GM18870 (cell line): ENCODE data around the gene CACTIN.
"Not testable (repeated sequence)": the region's sequence is repeated elsewhere in the genome, so short reads cannot be mapped to it uniquely, and the experiment has no call there.

Experiments
- ATAC-seq: cut with Tn5 transposase; IDR thresholded peaks from one replicate; pipeline ENCODE4 v1.9.1; 2021; ENCODE audit warnings: moderate library complexity; ENCODE audit not compliant: unreplicated experiment

The CACTIN gene

DNA sequence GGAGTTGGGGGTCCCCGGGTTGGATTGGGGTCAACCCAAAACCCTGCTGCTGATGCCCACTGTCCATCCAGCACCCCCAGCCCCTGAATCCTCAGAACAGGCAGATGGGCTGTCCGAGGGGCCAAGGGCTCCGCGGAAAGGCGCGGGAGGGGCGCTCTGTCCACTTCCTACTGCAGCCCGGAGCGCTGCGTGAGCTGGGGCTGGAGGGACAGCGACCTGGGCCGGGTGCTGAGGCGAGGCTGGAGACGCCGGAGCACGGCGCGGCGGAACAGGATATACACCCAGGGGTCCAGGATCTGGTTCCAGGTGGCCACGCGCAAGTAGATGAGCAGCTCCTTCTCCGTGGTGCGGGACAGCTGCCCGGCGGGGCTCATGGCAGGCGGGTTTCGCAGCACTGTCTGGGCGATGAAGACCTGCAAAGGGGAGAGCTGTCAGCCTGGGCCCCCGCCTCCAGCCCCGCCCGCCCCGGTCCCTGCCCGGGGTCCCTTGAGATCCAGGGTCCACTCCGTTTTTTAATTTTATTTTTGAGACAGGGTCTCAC lies 31.0 kb downstream of the CACTIN start:
- ATAC-seq = no peak

DNA sequence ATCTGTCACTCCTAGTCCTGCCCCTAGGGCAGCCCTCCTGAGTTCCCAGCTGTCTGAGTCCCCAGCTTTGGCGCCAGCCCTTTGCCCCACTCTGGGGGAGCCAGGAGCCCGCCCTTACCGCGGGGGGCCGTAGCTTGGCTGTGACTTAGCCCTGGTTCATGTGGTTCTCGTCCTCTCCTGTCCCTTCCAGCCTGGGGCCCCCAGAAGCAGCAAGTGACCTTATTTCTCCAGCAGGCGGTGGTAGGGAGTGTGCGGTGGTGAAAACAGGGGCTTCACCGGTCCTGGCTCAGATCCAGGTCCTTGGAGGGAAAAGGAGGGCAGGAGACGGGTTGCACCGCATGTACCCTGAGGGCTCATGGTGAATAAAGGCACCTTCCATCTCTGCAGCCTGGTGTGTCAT lies 33.4 kb downstream of the CACTIN start:
- no peak for ATAC-seq

DNA sequence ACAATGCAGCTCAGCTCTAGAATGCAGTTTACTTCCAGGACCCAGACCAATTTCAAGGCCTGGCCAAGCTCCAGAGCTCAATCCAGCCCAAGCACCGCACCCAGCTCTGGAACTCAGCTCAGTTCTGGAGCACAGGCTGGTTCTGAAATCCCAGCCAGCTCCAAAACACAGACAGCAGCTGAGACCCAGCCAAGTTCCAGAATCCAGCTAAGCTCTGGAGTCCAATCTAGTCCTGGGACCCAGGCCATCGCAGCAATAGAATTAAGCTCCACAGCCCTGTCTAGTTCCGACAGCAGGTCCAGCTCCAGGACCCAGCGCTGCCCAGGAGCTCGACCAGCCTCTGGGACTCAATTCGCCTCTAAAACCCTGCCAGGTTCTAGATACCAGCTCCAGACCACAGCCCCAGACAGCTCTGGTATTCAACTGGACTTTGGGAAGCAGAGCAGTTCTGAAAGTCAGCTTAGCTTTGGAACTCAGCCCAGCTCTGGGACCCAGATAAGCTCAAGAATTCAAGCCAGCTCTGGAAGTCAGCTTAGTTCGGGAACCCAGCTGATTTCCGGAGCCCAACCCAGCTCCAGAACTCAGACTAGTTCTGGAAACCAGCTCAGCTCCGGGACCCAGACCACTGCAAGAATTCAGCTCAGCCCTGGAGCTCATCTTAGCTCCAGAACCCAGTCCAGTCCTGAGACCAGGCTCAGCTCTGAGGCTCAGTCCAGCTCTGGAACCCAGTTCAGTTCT lies 34.5 kb downstream of the CACTIN start:
- no peak for ATAC-seq

DNA sequence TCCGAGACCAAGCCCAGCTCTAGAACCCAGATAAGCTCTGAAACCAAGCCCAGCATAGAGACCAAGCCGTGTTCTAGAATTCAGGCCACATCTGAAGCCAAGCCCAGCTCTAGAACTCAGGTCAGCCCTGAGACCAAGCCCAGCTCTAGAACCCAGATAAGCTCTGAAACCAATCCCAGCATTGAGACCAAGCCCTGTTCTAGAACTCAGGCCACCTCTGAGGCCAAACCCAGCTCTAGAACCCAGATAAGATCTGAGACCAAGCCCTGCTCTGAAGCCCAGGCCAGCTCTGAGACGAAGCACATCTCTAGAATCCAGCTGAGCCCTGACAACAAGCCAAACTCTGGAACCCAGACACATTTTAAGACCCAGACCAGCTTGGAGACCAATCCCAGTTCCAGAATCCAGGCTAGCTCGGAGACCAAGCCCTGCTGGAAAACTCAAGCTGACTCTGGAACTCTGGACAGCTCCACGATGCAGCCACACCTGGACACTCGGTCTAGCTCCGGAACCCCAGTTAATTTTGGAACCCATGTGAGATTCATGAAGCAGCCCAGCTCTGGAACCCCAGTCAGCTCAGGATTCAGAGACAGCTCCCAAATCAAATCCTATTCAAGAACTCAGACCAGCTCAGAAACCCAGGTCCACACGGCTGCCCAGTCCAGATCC lies 35.5 kb downstream of the CACTIN start:
- ATAC-seq = no peak

DNA sequence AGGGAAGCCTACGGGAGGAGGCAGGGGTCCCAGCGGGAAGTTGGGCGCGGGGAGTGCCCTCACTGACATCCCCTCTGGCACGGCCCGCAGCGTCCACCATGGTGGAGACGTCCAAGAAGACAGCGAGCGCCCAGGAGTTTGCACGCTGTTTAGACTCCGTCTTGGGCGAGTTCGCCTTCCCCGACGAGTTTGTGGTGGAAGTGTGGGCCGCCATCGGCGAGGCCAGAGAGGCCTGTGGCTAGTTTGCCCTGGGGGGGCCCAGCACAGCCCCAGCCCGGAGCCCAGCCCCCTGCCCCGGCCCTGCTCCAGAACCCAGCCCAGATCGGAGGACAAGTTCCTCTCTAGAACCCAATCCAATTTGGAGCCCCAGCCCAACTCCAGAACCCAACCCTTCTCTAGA lies 36.6 kb downstream of the CACTIN start:
- ATAC-seq = no peak

DNA sequence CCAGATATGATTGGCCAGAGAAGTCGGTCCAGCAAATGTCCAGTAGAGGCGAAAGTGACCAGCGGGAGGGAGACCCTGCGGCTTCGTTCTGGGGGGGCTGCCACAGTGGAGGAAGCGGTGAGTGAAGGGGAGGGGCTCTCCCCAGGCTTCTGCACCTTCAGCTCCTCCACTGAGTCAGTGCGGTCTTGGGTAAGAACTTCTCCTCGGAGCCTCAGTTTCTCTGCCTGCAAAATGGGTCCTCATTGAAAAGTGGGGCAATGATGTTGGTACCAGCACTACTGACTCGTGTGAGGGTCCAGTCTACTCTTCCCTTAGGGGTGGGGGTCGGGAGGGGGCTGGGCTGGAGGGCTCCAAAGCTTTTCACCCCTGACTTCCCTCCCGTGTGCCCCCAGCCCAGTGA lies 37.2 kb downstream of the CACTIN start:
- ATAC-seq = no peak

DNA sequence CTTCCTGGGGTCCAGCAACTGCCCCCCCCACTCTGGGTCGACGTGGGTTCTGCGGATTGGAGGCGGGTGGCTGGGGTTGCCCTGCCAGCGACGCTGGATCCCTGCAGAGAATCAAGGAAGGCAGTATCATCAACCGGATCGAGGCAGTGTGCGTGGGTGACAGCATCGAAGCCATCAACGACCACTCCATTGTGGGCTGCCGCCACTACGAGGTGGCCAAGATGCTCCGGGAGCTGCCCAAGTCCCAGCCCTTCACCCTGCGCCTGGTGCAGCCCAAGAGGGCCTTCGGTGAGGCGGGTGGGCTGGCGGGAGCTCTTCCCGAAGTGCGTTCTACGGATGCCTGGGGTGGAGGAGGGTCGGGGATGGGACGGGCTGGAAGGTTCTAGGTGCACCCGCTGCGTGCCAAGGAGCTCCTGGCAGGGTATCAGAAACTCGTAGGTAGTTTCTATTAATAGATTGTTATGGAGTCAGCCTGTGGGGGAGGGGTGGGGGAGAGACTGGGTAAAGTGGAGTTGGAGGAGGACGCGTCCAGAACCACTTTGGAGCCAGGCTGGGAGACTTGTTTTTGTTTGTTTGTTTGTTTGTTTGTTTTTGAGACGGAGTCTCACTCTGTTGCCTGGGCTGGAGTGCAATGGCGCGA lies 39.8 kb downstream of the CACTIN start:
- no peak for ATAC-seq

DNA sequence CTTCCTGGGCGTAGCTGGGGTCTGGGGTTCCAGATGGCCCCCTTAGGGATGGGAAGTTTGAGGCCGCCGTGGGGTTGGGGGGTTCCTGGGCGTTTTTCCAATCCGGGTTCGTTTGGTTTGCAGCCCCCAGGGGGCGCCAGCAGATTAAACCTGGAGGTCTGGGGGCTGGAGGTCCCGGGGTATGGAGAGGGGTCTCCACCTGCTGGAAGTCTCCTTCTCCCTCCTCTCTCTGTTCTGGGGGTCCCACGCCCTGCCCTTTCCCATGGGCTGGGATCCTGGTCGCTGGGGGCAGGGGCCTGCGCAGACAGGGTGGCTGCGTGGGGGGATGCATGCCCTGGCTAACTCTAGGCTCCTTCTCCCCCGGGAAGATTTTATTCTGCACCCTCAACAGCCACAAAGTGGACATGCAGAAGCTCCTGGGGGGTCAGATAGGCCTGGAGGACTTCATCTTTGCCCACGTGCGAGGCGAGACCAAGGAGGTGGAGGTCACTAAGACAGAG lies 40.4 kb downstream of the CACTIN start:
- no peak for ATAC-seq

DNA sequence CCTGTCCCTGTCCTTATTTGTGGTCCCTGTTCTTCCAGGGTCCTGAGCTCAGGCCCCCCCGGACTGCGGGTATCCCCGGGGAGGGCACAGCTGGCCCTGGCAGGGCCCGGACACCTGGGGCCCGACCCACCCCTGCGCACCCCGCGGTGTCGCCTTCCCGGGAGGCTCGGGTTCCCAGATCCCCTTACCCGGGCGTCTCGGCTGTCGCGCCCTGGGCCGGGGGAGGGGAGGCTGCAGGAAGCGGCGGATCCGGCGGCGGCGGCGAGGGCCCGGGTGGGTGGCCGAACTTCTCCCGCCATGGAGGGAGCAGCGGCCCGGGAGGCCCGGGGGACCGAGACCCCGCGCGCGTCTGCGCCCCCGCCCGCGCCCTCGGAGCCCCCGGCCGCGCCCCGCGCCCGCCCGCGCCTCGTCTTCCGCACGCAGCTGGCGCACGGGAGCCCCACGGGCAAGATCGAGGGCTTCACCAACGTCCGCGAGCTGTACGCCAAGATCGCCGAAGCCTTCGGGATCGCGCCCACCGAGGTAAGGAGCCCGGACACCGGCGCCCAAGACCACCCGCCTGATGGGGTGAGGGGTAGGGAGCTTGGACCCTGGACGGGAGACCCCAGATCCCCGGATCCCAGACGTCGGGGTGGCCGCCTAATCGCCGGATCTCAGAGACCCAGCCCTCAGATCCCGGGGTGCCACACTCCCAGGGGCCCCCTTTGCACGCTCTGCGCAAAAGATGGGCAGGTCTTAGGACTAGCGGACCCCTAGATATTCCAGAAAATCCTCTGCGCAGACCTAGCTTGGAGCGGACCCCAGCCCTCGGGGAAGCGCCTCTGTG lies 41.1 kb downstream of the CACTIN start, which contains the start of gene GIPC3:
Gene GIPC3, plus strand, starts transcription at position 178 of the 826 bp plus-strand sequence. Its CDS starts 120 bp downstream, at position 298.
- ATAC-seq = no peak

DNA sequence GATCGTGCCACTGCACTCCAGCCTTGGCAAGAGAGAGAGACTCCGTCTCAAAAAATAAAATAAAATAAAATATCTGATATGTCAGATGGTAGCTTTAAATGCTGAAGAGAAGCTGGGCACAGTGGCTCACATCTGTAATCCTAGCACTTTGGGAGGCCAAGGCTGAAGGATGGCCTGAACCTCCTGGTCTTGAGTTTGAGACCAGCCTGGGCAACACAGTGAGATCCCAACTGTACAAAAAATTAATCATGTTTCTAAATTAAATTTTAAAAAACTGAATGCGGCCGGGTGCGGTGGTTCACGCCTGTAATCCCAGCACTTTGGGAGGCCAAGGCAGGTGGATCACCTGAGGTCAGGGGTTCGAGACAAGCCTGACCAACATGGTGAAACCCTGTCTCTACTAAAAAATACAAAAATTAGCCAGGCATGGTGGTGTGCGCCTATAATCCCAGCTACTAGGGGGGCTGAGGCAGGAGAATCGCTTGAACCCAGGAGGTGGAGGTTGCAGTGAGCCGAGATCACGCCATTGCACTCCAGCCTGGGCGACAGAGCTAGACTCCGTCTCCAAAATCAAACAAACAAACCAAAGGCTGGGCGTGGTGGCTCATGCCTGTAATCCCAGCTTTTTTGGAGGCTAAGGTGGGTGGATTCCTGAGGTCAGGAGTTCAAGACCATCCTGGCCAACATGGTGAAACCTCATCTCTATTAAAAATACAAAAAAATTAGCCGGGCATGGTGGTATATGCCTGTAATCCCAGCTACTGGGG lies 42.4 kb downstream of the CACTIN start:
- not testable (repeated sequence) for ATAC-seq

DNA sequence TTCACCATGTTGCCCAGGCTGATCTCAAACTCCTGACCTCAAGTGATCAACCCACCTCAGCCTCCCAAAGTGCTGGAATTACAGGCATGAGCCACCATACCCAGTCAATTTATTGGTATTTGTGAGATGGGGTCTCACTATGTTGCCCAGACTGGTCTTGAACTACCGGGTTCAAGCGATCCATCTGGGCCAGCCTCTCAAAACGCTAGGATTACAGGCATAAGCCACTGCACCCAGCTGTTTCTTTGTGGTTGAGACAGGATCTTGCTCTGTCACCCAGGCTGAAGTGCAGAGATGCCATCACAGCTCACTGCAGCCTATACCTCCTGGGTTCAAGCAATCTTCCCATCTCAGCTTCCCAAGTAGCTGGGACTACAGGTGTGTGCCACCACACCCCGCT lies 44.8 kb downstream of the CACTIN start:
- ATAC-seq = not testable (repeated sequence)

DNA sequence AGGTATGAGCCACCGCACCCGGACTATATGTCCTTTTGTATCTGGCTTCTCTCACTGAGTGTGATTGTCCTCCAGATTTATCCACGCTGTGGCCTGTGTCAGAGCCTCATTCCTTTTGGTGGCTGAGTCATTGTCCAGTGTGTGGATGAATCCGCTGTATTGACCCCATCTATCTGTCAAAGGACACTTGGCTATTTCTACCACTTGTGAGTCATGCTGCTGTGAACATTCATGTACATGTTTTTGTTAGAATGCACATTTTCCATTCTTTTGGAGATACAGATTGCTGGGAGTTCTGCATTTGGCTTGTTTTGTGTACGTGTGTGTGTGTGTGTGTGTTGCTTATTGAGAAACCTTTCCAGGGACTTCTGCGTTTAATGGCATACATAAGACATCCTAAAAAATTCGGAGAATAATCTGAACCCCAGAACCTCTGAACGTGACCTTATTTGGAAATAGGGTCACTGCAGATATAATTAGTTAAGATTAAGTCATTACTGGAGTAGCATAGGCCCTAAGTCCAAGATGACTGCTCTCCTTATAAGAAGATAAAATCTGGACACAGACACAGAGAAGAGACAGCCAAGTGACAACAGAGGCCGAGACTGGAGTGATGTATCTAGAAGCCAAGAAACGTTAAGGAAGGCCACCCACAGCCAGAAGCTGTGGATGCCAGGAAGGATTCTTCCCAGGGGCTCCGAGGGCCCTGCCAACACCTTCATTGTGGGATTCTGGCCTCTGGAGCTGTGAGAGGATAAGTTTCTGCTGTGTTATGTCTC lies 46.2 kb downstream of the CACTIN start:
- no peak for ATAC-seq

DNA sequence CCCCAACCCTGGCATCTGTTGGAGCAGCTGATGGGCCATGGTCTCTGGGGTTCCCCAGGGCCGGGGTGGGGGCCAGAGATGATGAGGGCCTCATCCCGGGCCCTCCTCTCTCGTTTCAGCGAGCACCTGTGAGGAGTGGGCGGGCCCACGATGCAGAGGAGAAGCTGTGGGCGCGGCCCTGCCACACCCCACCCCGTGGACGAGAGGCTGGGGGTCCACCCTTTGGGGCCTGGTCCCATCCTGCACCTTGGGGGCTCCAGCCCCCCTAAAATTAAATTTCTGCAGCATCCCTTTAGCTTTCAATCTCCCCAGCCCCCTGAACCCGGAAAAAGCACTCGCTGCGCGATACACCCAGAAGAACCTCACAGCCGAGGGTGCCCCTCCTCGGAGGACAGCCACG lies 48.2 kb downstream of the CACTIN start:
- ATAC-seq = no peak

DNA sequence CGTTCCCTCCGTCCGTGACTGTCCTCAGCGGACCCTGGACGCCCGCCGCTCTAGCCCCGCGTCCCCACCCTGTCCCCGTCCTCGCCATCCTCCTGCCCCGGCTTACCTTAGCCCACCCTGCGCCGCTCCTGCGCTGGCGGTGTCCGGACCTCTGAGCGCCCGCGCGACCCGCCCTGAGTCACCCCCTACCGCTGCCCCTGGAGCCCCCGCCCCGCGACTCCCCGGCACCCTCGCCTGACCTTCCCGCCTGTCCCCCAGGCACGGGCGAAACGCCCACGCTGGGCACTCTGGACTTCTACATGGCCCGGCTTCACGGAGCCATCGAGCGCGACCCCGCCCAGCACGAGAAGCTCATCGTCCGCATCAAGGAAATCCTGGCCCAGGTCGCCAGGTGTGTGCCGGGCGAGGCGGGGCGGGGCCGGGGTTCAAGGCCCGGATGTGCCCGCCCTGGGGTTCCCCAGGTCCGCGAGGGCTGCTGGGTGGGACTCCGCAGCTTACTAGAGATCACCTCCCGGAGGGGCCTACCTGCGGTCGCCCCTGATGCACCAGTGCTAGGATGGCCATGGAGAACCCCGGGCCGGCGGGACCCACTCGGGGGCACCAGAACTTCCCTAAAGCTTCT lies 48.8 kb downstream of the CACTIN start:
- no peak for ATAC-seq

DNA sequence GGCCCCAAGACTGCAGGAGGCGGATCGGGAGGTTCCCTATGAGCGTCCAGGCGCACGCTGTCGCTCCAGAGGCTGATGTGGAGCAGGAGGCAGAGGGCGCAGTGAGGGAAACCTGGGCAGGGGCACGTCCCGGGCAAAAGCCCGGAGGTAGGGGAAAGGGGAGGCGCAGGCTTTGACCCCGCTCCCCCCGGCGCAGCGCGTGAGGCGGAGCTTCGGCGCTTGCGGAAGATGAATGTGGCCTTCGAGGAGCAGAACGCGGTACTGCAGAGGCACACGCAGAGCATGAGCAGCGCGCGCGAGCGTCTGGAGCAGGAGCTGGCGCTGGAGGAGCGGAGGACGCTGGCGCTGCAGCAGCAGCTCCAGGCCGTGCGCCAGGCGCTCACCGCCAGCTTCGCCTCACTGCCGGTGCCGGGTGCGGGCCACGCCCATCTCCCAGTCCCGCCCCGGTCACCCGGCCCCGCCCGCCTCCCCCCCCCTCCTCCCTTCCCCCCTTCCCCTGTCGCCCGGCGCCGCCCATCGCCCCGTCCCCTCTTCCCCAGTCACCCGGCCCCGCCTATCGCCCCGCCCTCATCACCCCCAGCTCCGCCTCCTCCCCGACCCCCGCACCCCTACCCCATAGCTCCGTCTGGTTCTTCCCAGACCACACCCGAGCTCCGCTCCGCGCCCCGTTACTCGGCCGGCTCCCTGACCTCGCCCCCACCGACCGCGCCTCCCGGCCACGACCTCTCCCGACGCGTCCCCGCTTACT lies 49.7 kb downstream of the CACTIN start:
- ATAC-seq = no peak

DNA sequence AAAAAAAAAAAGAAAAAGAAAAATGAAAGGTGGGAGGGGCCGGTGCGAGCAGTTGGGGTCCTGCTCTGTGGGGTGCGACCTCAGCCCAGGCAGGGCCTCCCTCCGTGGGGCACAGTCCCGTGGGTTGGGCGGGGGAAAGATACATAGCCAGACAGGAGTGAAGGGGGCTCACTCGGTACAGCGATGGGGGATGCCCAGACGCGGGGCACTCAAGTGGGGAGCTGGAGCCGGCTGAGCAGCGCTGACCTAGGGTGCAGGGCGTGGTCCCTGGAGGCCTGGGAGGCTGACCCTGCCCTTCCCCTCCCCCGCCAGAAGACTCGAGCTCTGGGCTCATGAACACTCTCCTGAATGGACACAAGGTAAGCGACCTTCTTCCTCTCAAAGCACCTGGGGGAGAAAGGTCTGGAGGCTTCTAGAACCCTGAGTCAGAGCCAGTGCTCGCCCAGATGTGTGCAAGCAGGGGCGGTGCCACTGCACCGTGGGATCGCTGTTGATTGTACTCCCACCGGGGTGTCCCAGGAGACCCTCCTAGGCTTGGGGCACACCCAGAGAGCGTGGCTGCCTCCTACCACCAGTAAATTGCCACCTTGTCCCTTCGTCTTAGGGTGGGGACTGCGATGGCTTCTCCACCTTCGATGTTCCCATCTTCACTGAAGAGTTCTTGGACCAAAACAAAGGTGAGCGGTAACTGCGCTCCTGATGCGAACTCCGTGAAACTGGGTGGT lies 50.5 kb downstream of the CACTIN start:
- ATAC-seq = no peak

DNA sequence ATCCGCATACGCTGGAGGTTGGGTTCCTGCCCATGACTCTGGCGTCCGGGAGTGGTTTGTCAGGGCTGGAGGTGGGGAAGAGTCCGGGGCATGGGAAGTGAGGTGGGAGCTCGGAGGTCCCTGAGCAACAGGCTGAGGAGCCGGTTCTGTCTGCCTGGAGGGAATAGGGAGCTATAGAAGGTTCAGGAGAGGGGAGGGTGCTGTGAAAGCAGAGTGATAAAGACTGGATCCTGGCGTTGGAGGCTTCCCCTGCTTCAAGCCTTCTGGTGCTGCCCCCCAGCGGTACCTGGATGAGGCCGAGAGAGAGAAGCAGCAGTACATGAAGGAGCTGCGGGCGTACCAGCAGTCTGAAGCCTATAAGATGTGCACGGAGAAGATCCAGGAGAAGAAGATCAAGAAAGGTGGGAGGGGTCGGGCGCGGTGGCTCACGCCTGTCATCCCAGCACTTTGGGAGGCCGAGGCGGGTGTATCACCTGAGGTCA lies 51.3 kb downstream of the CACTIN start:
- ATAC-seq = no peak
